ENCODE measurements around the gene MAPT. TPM values are rescaled to one million over a fixed set of nuclear protein-coding genes. Genes with fewer than 3 reads are reported as not detected.

The MAPT gene
- total and polyA plus RNA-seq, 2 of the 4 experiments (the other 2 are of a cell fraction), result 0.18 to 0.19 TPM

- ChIA-PET CTCF (no interaction called here), POLR2A (ENCODE audit: unreplicated experiment) (no interaction called here)
- intact Hi-C loops (cut with micrococcal nuclease) (no loop called here), in situ Hi-C loops (cut with MboI; ENCODE audit: low sequenced_read_pairs) (no loop called here), dilution Hi-C loops (cut with HindIII; ENCODE audit: low sequenced_read_pairs, unreplicated experiment) (no loop called here)
- Histone ChIP-seq H3K9ac (ENCODE audit: low read depth, low read length) (no peak overlapping the region), H2BK15ac (ENCODE audit: low read depth, low read length) (no peak overlapping the region), H3K4ac (ENCODE audit: low read depth, low read length) (no peak overlapping the region), H3K9me1 (ENCODE audit: insufficient read depth, low read length) (no peaks in the 10 kb centered on the region), H3K27ac (ENCODE audit: insufficient read depth, low read length) (no peak overlapping the region), H3K79me1 (ENCODE audit: low read depth in 1 of 2, low read length in 2 of 2) (no peaks in the 10 kb centered on the region), H3K27me3 (ENCODE audit: control insufficient read depth, insufficient read depth, low read length) (peaks cover 40% of the 10 kb centered on the region), H2BK5ac (ENCODE audit: low read depth, low read length, poor library complexity, severe bottlenecking) (no peak overlapping the region), H4K20me1 (ENCODE audit: insufficient read depth, low read length) (no peaks in the 10 kb centered on the region), H2BK120ac (ENCODE audit: low read depth, low read length) (no peak overlapping the region), H4K91ac (ENCODE audit: insufficient read depth, low read depth, low read length) (no peak overlapping the region), H3K4me1 (ENCODE audit: control insufficient read depth, insufficient read depth, low read length) (no peaks in the 10 kb centered on the region), H3K4me2 (ENCODE audit: low read depth, low read length) (no peak overlapping the region), H3K56ac (ENCODE audit: extremely low read depth, insufficient read depth, low read length) (no peak overlapping the region), H2AFZ (replicated peaks; ENCODE audit: low read length, poor library complexity) (no peak overlapping the region), H3K18ac (ENCODE audit: low read depth, low read length) (no peak overlapping the region), H3K14ac (replicated peaks; ENCODE audit: low read depth, low read length) (no peak overlapping the region), H2AK9ac (replicated peaks; ENCODE audit: low read depth, low read length, poor library complexity) (no peak overlapping the region), H4K8ac (ENCODE audit: low read depth in 2 of 2, low read length in 2 of 2) (no peak overlapping the region), H3K36me3 (ENCODE audit: control insufficient read depth, insufficient read depth, low read length) (no peaks in the 10 kb centered on the region), H3K9me3 (ENCODE audit: control insufficient read depth, insufficient read depth, low read length) (no peaks in the 10 kb centered on the region), H4K5ac (ENCODE audit: low read depth, low read length) (no peak overlapping the region), H3K23ac (ENCODE audit: low read depth, low read length) (no peak overlapping the region), H3K4me3 (ENCODE audit: insufficient read depth, low read depth, low read length) (no peak overlapping the region), H2AK5ac (ENCODE audit: low read depth, low read length) (no peak overlapping the region), H2BK20ac (ENCODE audit: low read depth, low read length) (no peak overlapping the region)
- DNase-seq (no peak), ATAC-seq (ENCODE audit: low read depth) (no peak)
- TF ChIP-seq POLR2A (IDR thresholded peaks at IDR 0.05; ENCODE audit: low read depth, low read length) (no peak), MAFK (IDR thresholded peaks at IDR 0.05; ENCODE audit: low read depth, low read length) (no peak), MAZ (IDR thresholded peaks at IDR 0.05; ENCODE audit: borderline replicate concordance, low read depth, low read length) (no peak), RAD21 (IDR thresholded peaks at IDR 0.05; ENCODE audit: low read length) (no peak)
- TF ChIP-seq, protein P1, sequence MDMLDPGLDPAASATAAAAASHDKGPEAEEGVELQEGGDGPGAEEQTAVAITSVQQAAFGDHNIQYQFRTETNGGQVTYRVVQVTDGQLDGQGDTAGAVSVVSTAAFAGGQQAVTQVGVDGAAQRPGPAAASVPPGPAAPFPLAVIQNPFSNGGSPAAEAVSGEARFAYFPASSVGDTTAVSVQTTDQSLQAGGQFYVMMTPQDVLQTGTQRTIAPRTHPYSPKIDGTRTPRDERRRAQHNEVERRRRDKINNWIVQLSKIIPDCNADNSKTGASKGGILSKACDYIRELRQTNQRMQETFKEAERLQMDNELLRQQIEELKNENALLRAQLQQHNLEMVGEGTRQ (IDR thresholded peaks at IDR 0.05; ENCODE audit: low read depth, low read length), result no peak
- 93% methylated on average over 5 of the region's 10 CpGs; no CpG with 5 or more reads in 1 of the 2 experiments for WGBS, 2 experiments (ENCODE audit: extremely low coverage in 2 of 2, insufficient read length in 1 of 2)
- BruUV-seq (replicated peaks), result no TSS peak
Measured at GRCh38 chr17:45935710-45936509, 41.6 kb downstream of the MAPT start.

Measured in IMR-90 (cell line).